Stimulated activated CD8-positive, alpha-beta memory T cell treated with anti-CD3 and anti-CD28 coated beads, Interleukin-7, amount 100 ng/mL, for 24 hours (primary cell): ENCODE measurements around the gene TOR1A.

Source experiments
- DNase-seq: peaks from one replicate; pipeline ENCODE4 v3.0.0-alpha.2; 2020; ENCODE audit warnings: low read depth

The TOR1A gene

GRCh38 chr9:129823935-129824601, at the start of gene TOR1A:
Gene TOR1A (minus strand): TSS chr9:129824136. CDS start chr9:129824085, 51 bp downstream.
- DNase-seq, result peak; percentile 82

- no peak for DNase-seq
Observed at GRCh38 chr9:129871046-129871445, 47.1 kb upstream of the TOR1A start.

- DNase-seq, result no peak
Observed at GRCh38 chr9:129869585-129870501, 45.9 kb upstream of the TOR1A start.

- DNase-seq, result no peak
Observed at GRCh38 chr9:129868872-129869486, 45.0 kb upstream of the TOR1A start.

GRCh38 chr9:129868023-129868871, 44.3 kb upstream of the TOR1A start:
- no peak for DNase-seq

GRCh38 chr9:129867136-129868022, 43.4 kb upstream of the TOR1A start:
- no peak for DNase-seq

- DNase-seq, result no peak
Observed at GRCh38 chr9:129866394-129867135, 42.6 kb upstream of the TOR1A start.

GRCh38 chr9:129865668-129866320, 41.9 kb upstream of the TOR1A start:
- no peak for DNase-seq

GRCh38 chr9:129864991-129865647, 41.2 kb upstream of the TOR1A start:
- no peak for DNase-seq

GRCh38 chr9:129863059-129863690, 39.2 kb upstream of the TOR1A start:
- no peak for DNase-seq

GRCh38 chr9:129861447-129861827, 37.5 kb upstream of the TOR1A start:
- no peak for DNase-seq

GRCh38 chr9:129860653-129861446, 36.9 kb upstream of the TOR1A start:
- no peak for DNase-seq

GRCh38 chr9:129858167-129858962, 34.4 kb upstream of the TOR1A start:
- DNase-seq, result no peak

GRCh38 chr9:129857207-129857606, 33.3 kb upstream of the TOR1A start:
- DNase-seq, result no peak

- DNase-seq, result no peak
Observed at GRCh38 chr9:129854588-129855110, 30.7 kb upstream of the TOR1A start.

- no peak for DNase-seq
Observed at GRCh38 chr9:129853614-129854013, 29.7 kb upstream of the TOR1A start.

- no peak for DNase-seq
Observed at GRCh38 chr9:129852579-129852978, 28.6 kb upstream of the TOR1A start.
